Measurements from ENCODE around the gene NFATC2IP. TPM values are rescaled to one million over a fixed set of nuclear protein-coding genes. Genes with fewer than 3 reads are reported as not detected.
"Not testable (repeated sequence)": the region's sequence is repeated elsewhere in the genome, so short reads cannot be mapped to it uniquely, and the experiment has no call there.

Gene NFATC2IP
- total RNA-seq, 1 donor from 2014 or later: 39.5 TPM

DNA sequence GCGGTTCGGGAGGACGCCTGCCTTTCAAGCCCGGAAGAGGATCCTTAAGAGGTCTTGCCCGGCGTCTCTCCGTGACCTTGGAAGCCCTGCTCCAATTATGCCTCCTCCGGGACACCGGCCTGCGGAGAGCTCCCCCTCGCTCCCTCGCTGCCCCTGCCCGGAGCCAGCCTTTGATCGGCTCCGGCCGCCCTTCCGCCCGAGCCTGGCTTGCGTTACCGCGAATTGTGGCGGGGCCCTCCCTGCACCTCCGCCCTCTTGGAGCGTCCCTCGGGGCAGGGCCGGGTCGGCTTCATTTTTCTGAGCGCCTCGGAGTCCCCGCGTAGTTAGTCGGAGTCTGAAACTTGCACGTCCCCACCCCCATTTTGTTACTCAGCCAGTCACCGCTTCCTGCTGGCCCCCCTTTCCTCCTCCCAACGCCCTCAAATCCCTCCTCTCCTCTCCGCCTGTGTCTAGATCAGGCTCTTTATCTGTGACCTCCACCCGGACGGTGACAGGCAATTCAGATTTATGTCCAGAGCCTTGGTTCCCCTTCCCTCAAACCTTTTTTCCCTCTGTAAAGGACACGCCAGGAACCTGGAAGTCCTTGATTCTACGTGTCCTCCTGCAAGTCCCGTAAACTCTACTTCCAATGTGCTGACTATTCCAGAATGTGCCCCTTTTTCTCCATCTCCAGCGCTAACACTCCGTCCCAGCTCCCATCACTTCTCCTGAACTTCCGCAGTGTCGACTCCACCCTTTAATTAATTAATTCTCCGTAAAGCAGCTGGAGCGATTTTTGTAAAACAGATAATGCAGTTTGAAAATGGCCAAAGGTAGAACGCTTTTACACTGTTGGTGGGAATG, 25.1 kb upstream of the NFATC2IP start:
- Mint-ChIP-seq H3K27me3 (ENCODE audit: unreplicated experiment) (no peaks in the 10 kb centered on the region), H3K9me3 (ENCODE audit: unreplicated experiment) (no peaks in the 10 kb centered on the region), H3K4me3 (ENCODE audit: unreplicated experiment) (peak overlapping the region; percentile 93), H3K36me3 (ENCODE audit: unreplicated experiment) (no peaks in the 10 kb centered on the region), H3K4me1 (ENCODE audit: unreplicated experiment) (peaks cover 10% of the 10 kb centered on the region), H3K27ac (ENCODE audit: unreplicated experiment) (peak overlapping the region; percentile 96)
- TF ChIP-seq CTCF (IDR thresholded peaks at IDR 0.05): no peak
- DNase-seq (ENCODE audit: extremely low spot score, unreplicated experiment): no peak

GRCh38 chr16:28926284-28926683, 24.5 kb upstream of the NFATC2IP start:
- H3K27me3 Mint-ChIP-seq (ENCODE audit: unreplicated experiment); H3K36me3 Mint-ChIP-seq (ENCODE audit: unreplicated experiment); DNase-seq (ENCODE audit: extremely low spot score, unreplicated experiment); H3K4me1 Mint-ChIP-seq (ENCODE audit: unreplicated experiment); H3K9me3 Mint-ChIP-seq (ENCODE audit: unreplicated experiment): not testable (repeated sequence)
- Mint-ChIP-seq H3K4me3 (ENCODE audit: unreplicated experiment) (peak overlapping the region; percentile 93), H3K27ac (ENCODE audit: unreplicated experiment) (peak overlapping the region; percentile 96)

DNA sequence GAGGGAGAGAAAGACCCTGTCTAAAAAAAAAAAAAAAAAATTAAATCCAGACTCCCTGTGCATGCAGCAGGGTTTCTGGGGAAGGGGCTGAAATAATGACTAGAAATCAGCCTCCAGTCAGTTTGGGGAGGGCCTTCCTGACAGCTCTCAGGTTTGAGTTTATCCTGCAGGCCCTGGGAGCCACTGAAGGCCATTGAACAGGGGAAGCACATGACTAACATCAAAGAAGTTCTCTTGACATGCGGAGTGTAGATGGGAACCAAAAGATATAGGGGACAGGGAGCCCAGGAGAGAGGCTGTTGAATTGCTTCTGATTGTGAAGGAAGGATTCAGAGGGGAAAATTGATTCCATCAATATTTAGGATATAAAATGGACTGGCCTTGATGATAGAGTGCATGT, 22.9 kb upstream of the NFATC2IP start:
- H3K36me3 Mint-ChIP-seq (ENCODE audit: unreplicated experiment): no peaks in the 10 kb centered on the region
- no peaks in the 10 kb centered on the region for H3K27me3 Mint-ChIP-seq (ENCODE audit: unreplicated experiment)
- peaks cover 10% of the 10 kb centered on the region for H3K4me1 Mint-ChIP-seq (ENCODE audit: unreplicated experiment)
- H3K4me3 Mint-ChIP-seq (ENCODE audit: unreplicated experiment): no peak overlapping the region
- H3K27ac Mint-ChIP-seq (ENCODE audit: unreplicated experiment): no peak overlapping the region
- TF ChIP-seq CTCF (IDR thresholded peaks at IDR 0.05): no peak
- DNase-seq (ENCODE audit: extremely low spot score, unreplicated experiment): no peak
- H3K9me3 Mint-ChIP-seq (ENCODE audit: unreplicated experiment): no peaks in the 10 kb centered on the region

DNA sequence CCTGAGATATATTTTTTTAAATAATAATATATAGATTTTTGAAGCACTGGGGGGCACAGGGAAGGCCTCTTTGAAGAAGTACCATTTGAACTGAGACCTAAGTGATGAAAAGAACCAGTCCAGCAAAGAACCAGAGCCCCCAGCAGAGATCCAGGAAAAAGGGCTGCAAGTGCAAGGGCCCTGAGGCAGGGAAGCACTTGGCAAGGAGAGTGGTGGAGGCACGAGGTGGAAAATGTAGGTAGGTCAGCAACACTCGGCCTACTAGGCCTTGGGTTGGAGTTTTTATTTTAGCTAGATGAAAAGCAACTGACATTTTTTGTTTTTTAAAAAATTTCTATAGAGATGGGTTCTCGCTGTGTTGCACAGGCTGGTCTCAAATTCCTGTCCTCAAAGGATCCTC, 20.5 kb upstream of the NFATC2IP start:
- Mint-ChIP-seq H3K36me3 (ENCODE audit: unreplicated experiment) (no peaks in the 10 kb centered on the region), H3K4me3 (ENCODE audit: unreplicated experiment) (no peak overlapping the region), H3K27ac (ENCODE audit: unreplicated experiment) (no peak overlapping the region), H3K27me3 (ENCODE audit: unreplicated experiment) (no peaks in the 10 kb centered on the region), H3K4me1 (ENCODE audit: unreplicated experiment) (peaks cover 5% of the 10 kb centered on the region), H3K9me3 (ENCODE audit: unreplicated experiment) (no peaks in the 10 kb centered on the region)
- TF ChIP-seq CTCF (IDR thresholded peaks at IDR 0.05): no peak
- no peak for DNase-seq (ENCODE audit: extremely low spot score, unreplicated experiment)

GRCh38 chr16:28930652-28931051, 20.1 kb upstream of the NFATC2IP start:
- Mint-ChIP-seq H3K36me3 (ENCODE audit: unreplicated experiment) (no peaks in the 10 kb centered on the region), H3K4me1 (ENCODE audit: unreplicated experiment) (peaks cover 4% of the 10 kb centered on the region), H3K9me3 (ENCODE audit: unreplicated experiment) (no peaks in the 10 kb centered on the region), H3K27me3 (ENCODE audit: unreplicated experiment) (no peaks in the 10 kb centered on the region), H3K4me3 (ENCODE audit: unreplicated experiment) (no peak overlapping the region), H3K27ac (ENCODE audit: unreplicated experiment) (no peak overlapping the region)
- no peak for DNase-seq (ENCODE audit: extremely low spot score, unreplicated experiment)
- TF ChIP-seq CTCF (IDR thresholded peaks at IDR 0.05): no peak

All from osteocyte (in vitro differentiated cells).